Adrenal gland (tissue), 5 donors: ENCODE results near the gene GPX5.

Experiments used
- POLR2A ChIP-seq, 2 donors: fragments of 450-650 bp; IDR thresholded peaks; one replicate each; pipeline ENCODE4 v1.6.1; 2017; ENCODE audit warnings: antibody characterized with exemption in 2 of 2, mild to moderate bottlenecking in 2 of 2, moderate library complexity in 1 of 2
- TF ChIP-seq, protein P1 (sequence below), 6 experiments: fragments of 450-650 bp in 4 of 6; fragments of 200-600 bp in 2 of 6; sonication (generic) in 1 of 6; IDR thresholded peaks; 1 replicate in 5 of 6; 2 replicates in 1 of 6; pipeline versions ENCODE4 v1.5.1 to v1.8.0; 2016 to 2021; ENCODE audit warnings: antibody characterized with exemption in 6 of 6, mild to moderate bottlenecking in 2 of 6, moderate library complexity in 1 of 6
- donor health status: DM: no; HTN: no; CAD: no.

DNA sequence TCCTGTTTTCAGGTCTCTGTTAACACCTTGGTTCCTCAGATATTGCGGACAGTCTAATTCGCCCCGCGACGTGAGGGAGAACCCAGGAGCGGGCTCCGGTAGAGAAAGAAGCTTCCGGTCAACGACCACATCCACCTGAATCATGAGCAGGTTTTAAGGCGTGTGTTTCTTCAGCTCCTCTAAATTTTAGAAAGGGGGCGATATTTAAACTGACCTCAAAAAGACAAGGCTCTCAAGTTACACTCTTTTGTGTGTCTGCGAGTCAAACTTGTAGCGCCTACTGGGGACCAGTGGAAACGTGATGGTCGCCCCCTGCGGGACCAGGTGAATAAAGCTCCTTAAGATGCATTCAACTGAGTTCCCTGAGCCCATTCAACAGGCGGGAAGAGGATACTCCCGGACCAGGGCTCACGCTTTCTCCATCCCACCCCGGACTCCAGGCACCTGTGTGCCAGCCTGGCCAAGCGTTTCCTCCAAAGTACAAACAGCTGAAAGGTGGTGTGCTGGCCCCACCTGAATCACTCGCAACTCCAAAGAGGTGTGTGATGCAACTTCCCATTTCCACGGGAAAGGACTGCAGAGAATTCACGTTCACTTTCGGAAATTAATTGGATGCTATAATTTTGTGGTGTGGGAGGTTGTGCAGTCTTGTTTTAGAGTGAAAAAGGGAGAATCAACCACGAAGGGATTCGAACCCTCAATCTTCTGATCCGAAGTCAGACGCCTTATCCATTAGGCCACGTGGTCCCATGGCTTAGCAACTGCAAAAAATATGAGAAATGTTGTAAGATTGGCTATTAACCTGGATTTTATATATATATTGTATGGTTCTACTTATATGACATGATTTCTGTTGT is 17.0 kb downstream of the GPX5 start:
- no peak for TF ChIP-seq POLR2A (IDR thresholded peaks at IDR 0.05)
- TF ChIP-seq, protein P1, sequence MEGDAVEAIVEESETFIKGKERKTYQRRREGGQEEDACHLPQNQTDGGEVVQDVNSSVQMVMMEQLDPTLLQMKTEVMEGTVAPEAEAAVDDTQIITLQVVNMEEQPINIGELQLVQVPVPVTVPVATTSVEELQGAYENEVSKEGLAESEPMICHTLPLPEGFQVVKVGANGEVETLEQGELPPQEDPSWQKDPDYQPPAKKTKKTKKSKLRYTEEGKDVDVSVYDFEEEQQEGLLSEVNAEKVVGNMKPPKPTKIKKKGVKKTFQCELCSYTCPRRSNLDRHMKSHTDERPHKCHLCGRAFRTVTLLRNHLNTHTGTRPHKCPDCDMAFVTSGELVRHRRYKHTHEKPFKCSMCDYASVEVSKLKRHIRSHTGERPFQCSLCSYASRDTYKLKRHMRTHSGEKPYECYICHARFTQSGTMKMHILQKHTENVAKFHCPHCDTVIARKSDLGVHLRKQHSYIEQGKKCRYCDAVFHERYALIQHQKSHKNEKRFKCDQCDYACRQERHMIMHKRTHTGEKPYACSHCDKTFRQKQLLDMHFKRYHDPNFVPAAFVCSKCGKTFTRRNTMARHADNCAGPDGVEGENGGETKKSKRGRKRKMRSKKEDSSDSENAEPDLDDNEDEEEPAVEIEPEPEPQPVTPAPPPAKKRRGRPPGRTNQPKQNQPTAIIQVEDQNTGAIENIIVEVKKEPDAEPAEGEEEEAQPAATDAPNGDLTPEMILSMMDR (IDR thresholded peaks at IDR 0.05) = peak in 3 of 6 experiments; percentile 9 to 19 (median 16)
